HCT116 (cell line): ENCODE data around the gene BACE1. TPM values are rescaled to one million over a fixed set of nuclear protein-coding genes. Genes with fewer than 3 reads are reported as not detected.

Experiments used
- ATAC-seq: fragments of 200-7000 bp; cut with Tn5 transposase; 2 replicates; pipeline ENCODE4 v1.9.1; 2020; ENCODE audit warnings: mild to moderate bottlenecking, moderate library complexity
- BruUV-seq: library from RNA; stranded (reverse); fragments of 400-500 nt; replicated peaks from 2 replicates; lab custom pipeline; 2021; lab: Mats Ljungman, UMichigan
- CTCF ChIA-PET: fragments of 300-600 bp; sonication (Branson Sonifier 250); formaldehyde crosslinking; loops from one replicate; lab custom pipeline; 2021; ENCODE audit warnings: antibody characterized with exemption; lab: Charles Lee
- POLR2A ChIA-PET: fragments of 300-600, 350-600 bp; sonication (Branson Sonifier 250); formaldehyde crosslinking; loops from one replicate; lab custom pipeline; 2021; ENCODE audit warnings: antibody characterized with exemption; lab: Charles Lee
- RAD21 ChIA-PET, 2 experiments: fragments of 300-600 bp; sonication (Branson Sonifier 250); formaldehyde crosslinking; loops; one replicate each; lab custom pipeline; 2023; ENCODE audit warnings: low total read pairs in 2 of 2; ENCODE audit not compliant: uncharacterized antibody in 2 of 2, unreplicated experiment in 2 of 2, low non-redundant PET in 1 of 2; lab: Charles Lee
- DNase-seq: peaks from one replicate; pipeline ENCODE4 v3.0.0-alpha.2; 2010; ENCODE audit warnings: low read depth, low spot score
- H2AFZ ChIP-seq: fragments of 200-600 bp; shearing (Covaris generic), sonication (generic); 2 replicates; pipeline ENCODE4 v1.6.1; 2017; ENCODE audit warnings: low read depth, mixed run types, mixed read lengths, antibody characterized with exemption, low read length; ENCODE audit not compliant: poor library complexity, severe bottlenecking
- H3K27ac ChIP-seq: 2 replicates; pipeline ENCODE4 v1.5.1; 2012; ENCODE audit warnings: low read depth, low read length
- H3K27me3 ChIP-seq: fragments of 200-600 bp; sonication (generic); 2 replicates; pipeline ENCODE4 v1.6.1; 2016; ENCODE audit warnings: mixed run types, low read length, mixed read lengths; ENCODE audit not compliant: insufficient read depth
- H3K36me3 ChIP-seq, 2 experiments: fragments of 200-500 bp in 1 of 2; fragments of 200-600 bp in 1 of 2; sonication (Bioruptor generic) in 1 of 2; sonication (generic) in 1 of 2; 2 replicates each; pipeline versions ENCODE4 v1.5.1 to v1.6.1; 2014 to 2016; ENCODE audit warnings: low read length in 2 of 2, inconsistent platforms in 1 of 2, mixed read lengths in 1 of 2, mixed run types in 1 of 2; ENCODE audit not compliant: insufficient read depth in 2 of 2, control insufficient read depth in 1 of 2
- H3K4me1 ChIP-seq, 2 experiments: fragments of 200-600 bp in 1 of 2; sonication (generic) in 1 of 2; 2 replicates each; pipeline versions ENCODE4 v1.5.1 to v1.6.1; 2012 to 2017; ENCODE audit warnings: low read length in 2 of 2, inconsistent platforms in 1 of 2, mild to moderate bottlenecking in 1 of 2, mixed read lengths in 1 of 2, mixed run types in 1 of 2, moderate library complexity in 1 of 2; ENCODE audit not compliant: insufficient read depth in 2 of 2, control insufficient read depth in 1 of 2
- H3K4me2 ChIP-seq: fragments of 200-600 bp; sonication (generic); 2 replicates; pipeline ENCODE4 v1.6.1; 2017; ENCODE audit warnings: mixed run types, low read length, mixed read lengths
- H3K4me3 ChIP-seq, 2 experiments: fragments of 200-600 bp in 1 of 2; sonication (generic) in 1 of 2; replicated peaks in 1 of 2; 2 replicates each; pipeline ENCODE4 v1.5.1; 2011 to 2016; ENCODE audit warnings: low read length in 2 of 2, control low read depth in 1 of 2, low read depth in 1 of 2, mild to moderate bottlenecking in 1 of 2, mixed read lengths in 1 of 2, mixed run types in 1 of 2
- H3K79me2 ChIP-seq: fragments of 200-600 bp; sonication (generic); 2 replicates; pipeline ENCODE4 v1.6.1; 2017; ENCODE audit warnings: mild to moderate bottlenecking, mixed run types, low read length, moderate library complexity, mixed read lengths; ENCODE audit not compliant: insufficient read depth
- H3K9ac ChIP-seq: fragments of 200-600 bp; sonication (generic); 2 replicates; pipeline ENCODE4 v1.6.1; 2016; ENCODE audit warnings: low read length, mixed read lengths
- H3K9me2 ChIP-seq: fragments of 200-600 bp; sonication (generic), shearing (Covaris generic); 2 replicates; pipeline ENCODE4 v1.6.1; 2017; ENCODE audit warnings: mixed run types, mild to moderate bottlenecking, moderate library complexity; ENCODE audit not compliant: insufficient read depth
- H3K9me3 ChIP-seq, 2 experiments: fragments of 200-500 bp in 1 of 2; fragments of 200-600 bp in 1 of 2; sonication (Bioruptor generic) in 1 of 2; sonication (generic) in 1 of 2; 2 replicates each; pipeline ENCODE4 v1.6.1; 2014 to 2017; ENCODE audit warnings: low read length in 2 of 2, mixed read lengths in 2 of 2, inconsistent platforms in 1 of 2, low read depth in 1 of 2, mild to moderate bottlenecking in 1 of 2, mixed run types in 1 of 2, moderate library complexity in 1 of 2; ENCODE audit not compliant: control insufficient read depth in 1 of 2, insufficient read depth in 1 of 2
- H4K20me1 ChIP-seq: fragments of 200-600 bp; sonication (generic), shearing (Covaris generic); 2 replicates; pipeline ENCODE4 v1.6.1; 2017; ENCODE audit warnings: mixed run types, mild to moderate bottlenecking, moderate library complexity; ENCODE audit not compliant: insufficient read depth
- CEBPB ChIP-seq: IDR thresholded peaks from 2 replicates; pipeline ENCODE4 v1.6.1; 2012; ENCODE audit warnings: low read depth
- EZH2 ChIP-seq: fragments of 200-600 bp; sonication (generic); IDR thresholded peaks from 2 replicates; pipeline ENCODE4 v1.6.1; 2017; ENCODE audit warnings: antibody characterized with exemption, mixed run types
- EZH2phosphoT487 ChIP-seq: fragments of 200-600 bp; IDR thresholded peaks from 2 replicates; pipeline ENCODE4 v1.6.1; 2018; ENCODE audit warnings: antibody characterized with exemption, borderline replicate concordance
- FOSL1 ChIP-seq: IDR thresholded peaks from 2 replicates; pipeline ENCODE4 v1.6.1; 2012; ENCODE audit warnings: low read depth
- JUND ChIP-seq: IDR thresholded peaks from 2 replicates; pipeline ENCODE4 v1.6.1; 2012
- MAX ChIP-seq: IDR thresholded peaks from 2 replicates; pipeline ENCODE4 v1.6.1; 2012
- RAD21 ChIP-seq: IDR thresholded peaks from 2 replicates; pipeline ENCODE4 v1.6.1; 2012; ENCODE audit warnings: low read depth, mild to moderate bottlenecking
- REST ChIP-seq: IDR thresholded peaks from 2 replicates; pipeline ENCODE4 v1.6.1; 2012; ENCODE audit warnings: low read depth
- ZNF274 ChIP-seq: fragments of 200-500 bp; sonication (Bioruptor generic); IDR thresholded peaks from 2 replicates; pipeline ENCODE4 v1.6.1; 2014; ENCODE audit warnings: mild to moderate bottlenecking, low read depth, low read length, inconsistent platforms
- intact Hi-C: fragments of 100-400 bp; cut with micrococcal nuclease; formaldehyde crosslinking; loops from 2 replicates; pipeline ENCODE4 v1.10.0; 2022
- total RNA-seq: library from RNA; stranded (reverse); gene quantifications from one replicate; pipeline ENCODE4 v1.2.1, GENCODE V29; 2021; ENCODE audit not compliant: unreplicated experiment

BACE1 gene
- total RNA-seq, 1 experiment from 2014 or later, result 8.5 TPM

GRCh38 chr11:117278347-117278746 is 37.7 kb downstream of the BACE1 start:
- H3K9me2 ChIP-seq, result no peaks in the 10 kb centered on the region
- no peak overlapping the region for H2AFZ ChIP-seq
- intact Hi-C loops, result no loop called here
- CTCF ChIA-PET, result no interaction called here
- no peaks in the 10 kb centered on the region for H4K20me1 ChIP-seq
- TF ChIP-seq CEBPB (no peak), ZNF274 (no peak), EZH2phosphoT487 (no peak), RAD21 (no peak), MAX (no peak), REST (no peak), FOSL1 (no peak), EZH2 (no peak), JUND (no peak)
- H3K36me3 ChIP-seq, result peaks cover 0 to 4% of the 10 kb centered on the region in 2 experiments; a peak in 2 of 4 replicates
- H3K79me2 ChIP-seq, result no peaks in the 10 kb centered on the region
- no peaks in the 10 kb centered on the region for H3K27me3 ChIP-seq
- DNase-seq, result no peak
- no TSS peak for BruUV-seq
- H3K4me1 ChIP-seq, result peaks cover 19 to 23% of the 10 kb centered on the region in 2 experiments
- RAD21 ChIA-PET, result no interaction called here
- H3K9ac ChIP-seq, result no peak overlapping the region
- no peak overlapping the region for H3K4me2 ChIP-seq
- H3K9me3 ChIP-seq, result peaks cover 0 to under 1% of the 10 kb centered on the region in 2 experiments; a peak in 1 of 4 replicates
- ATAC-seq, result no peak
- no peak overlapping the region for H3K4me3 ChIP-seq
- H3K27ac ChIP-seq, result no peak overlapping the region
- POLR2A ChIA-PET, result no interaction called here
